ENCODE results near the gene KDM4B. TPM values are rescaled to one million over a fixed set of nuclear protein-coding genes. Genes with fewer than 3 reads are reported as not detected.

KDM4B gene
- total RNA-seq, 1 experiment from 2014 or later = 35.9 TPM

DNA sequence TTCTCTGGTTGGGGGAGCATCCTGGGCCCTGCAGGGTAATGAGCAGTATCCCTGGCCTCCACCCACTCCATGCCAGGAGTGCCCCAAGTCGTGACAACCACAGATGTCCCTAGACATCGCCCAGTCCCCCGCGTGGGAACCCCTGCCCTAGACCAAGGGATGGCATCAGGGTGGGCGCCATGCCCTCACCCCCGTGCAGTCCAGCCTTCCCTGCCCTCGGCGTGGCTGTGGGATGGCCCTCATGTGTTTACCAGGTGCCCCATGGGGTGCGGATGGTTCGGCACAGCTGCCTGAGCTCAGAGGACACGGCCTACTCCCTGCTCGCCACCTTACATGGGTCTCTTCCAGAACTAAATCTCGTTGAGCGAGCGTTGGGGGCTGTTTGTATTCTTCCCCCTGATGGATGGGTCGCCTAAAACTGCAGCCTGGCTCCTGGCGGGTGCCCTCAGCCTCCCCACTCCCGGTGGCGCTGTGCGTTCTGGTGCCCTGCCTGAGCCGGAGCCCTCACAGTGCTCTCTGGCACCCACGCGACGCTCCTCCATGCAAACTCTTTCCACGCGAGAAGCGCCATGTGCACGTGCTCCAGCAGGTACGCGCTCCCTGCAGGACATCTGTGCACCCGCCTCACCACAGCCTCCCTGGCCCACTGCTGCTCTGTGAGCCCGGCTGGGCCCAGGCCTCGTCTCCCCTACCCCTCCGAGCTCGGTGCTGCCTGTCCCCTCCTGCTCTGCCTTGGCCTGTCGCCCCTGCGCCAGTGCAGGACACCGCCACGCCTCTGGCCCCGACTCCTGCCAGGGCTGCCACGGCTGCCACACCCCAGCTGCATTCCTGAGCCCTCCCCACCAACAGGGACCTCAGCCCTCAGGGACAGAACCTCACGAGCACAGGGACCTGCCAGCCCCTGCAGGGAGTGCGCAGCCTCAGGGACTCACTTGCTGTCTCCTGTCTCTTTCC is 145.0 kb downstream of the KDM4B start:
- Histone ChIP-seq H3K9me3 (ENCODE audit: control insufficient read depth in 1 of 2, insufficient read depth in 1 of 2, low read depth in 1 of 2, low read length in 2 of 2) (no peaks in the 10 kb centered on the region), H3K27me3 (ENCODE audit: insufficient read depth, low read length) (no peaks in the 10 kb centered on the region), H4K20me1 (ENCODE audit: insufficient read depth) (no peaks in the 10 kb centered on the region), H3K36me3 (ENCODE audit: control insufficient read depth in 1 of 2, insufficient read depth in 2 of 2, low read length in 2 of 2) (no peaks in the 10 kb centered on the region; a peak in 3 of 4 replicates), H2AFZ (ENCODE audit: low read depth, low read length, poor library complexity, severe bottlenecking) (no peak overlapping the region), H3K27ac (ENCODE audit: low read depth, low read length) (no peak overlapping the region), H3K79me2 (ENCODE audit: insufficient read depth, low read length) (no peaks in the 10 kb centered on the region), H3K4me3 (replicated peaks in 1 of 2; ENCODE audit: low read depth in 1 of 2, low read length in 2 of 2) (no peak overlapping the region), H3K9ac (ENCODE audit: low read length) (no peak overlapping the region), H3K4me2 (ENCODE audit: low read length) (no peak overlapping the region), H3K4me1 (ENCODE audit: control insufficient read depth in 1 of 2, insufficient read depth in 2 of 2, low read length in 2 of 2) (no peaks in the 10 kb centered on the region), H3K9me2 (ENCODE audit: insufficient read depth) (no peaks in the 10 kb centered on the region)
- TF ChIP-seq CBX3 (IDR thresholded peaks at IDR 0.05; ENCODE audit: low read depth) = no peak
- no peak for TF ChIP-seq ZFX (IDR thresholded peaks at IDR 0.05)
- no peak for TF ChIP-seq SIN3A (IDR thresholded peaks at IDR 0.05; ENCODE audit: low read depth)
- no TSS peak for BruUV-seq (replicated peaks)
- ChIA-PET RAD21 (ENCODE audit: low non-redundant PET in 1 of 2, low total read pairs in 2 of 2, uncharacterized antibody in 2 of 2, unreplicated experiment in 2 of 2) (no interaction called here), POLR2A (no interaction called here), CTCF (no interaction called here)
- DNase-seq (ENCODE audit: low read depth, low spot score) (no peak), ATAC-seq (no peak)
- intact Hi-C loops (cut with micrococcal nuclease) = no loop called here

GRCh38 chr19:5114727-5115126 is 145.8 kb downstream of the KDM4B start:
- no peak overlapping the region for H3K4me3 ChIP-seq (replicated peaks in 1 of 2; ENCODE audit: low read depth in 1 of 2, low read length in 2 of 2)
- intact Hi-C loops (cut with micrococcal nuclease) = no loop called here
- no peaks in the 10 kb centered on the region; a peak in 3 of 4 replicates for H3K36me3 ChIP-seq (ENCODE audit: control insufficient read depth in 1 of 2, insufficient read depth in 2 of 2, low read length in 2 of 2)
- no peak overlapping the region for H3K4me2 ChIP-seq (ENCODE audit: low read length)
- RAD21 ChIA-PET (ENCODE audit: low non-redundant PET in 1 of 2, low total read pairs in 2 of 2, uncharacterized antibody in 2 of 2, unreplicated experiment in 2 of 2) = no interaction called here
- no peaks in the 10 kb centered on the region for H3K9me2 ChIP-seq (ENCODE audit: insufficient read depth)
- no peaks in the 10 kb centered on the region for H3K9me3 ChIP-seq (ENCODE audit: control insufficient read depth in 1 of 2, insufficient read depth in 1 of 2, low read depth in 1 of 2, low read length in 2 of 2)
- H3K79me2 ChIP-seq (ENCODE audit: insufficient read depth, low read length) = no peaks in the 10 kb centered on the region
- POLR2A ChIA-PET = no interaction called here
- BruUV-seq (replicated peaks) = no TSS peak
- H4K20me1 ChIP-seq (ENCODE audit: insufficient read depth) = no peaks in the 10 kb centered on the region
- no peak overlapping the region for H3K27ac ChIP-seq (ENCODE audit: low read depth, low read length)
- no peak for DNase-seq (ENCODE audit: low read depth, low spot score)
- no peaks in the 10 kb centered on the region for H3K27me3 ChIP-seq (ENCODE audit: insufficient read depth, low read length)
- no peak overlapping the region for H3K9ac ChIP-seq (ENCODE audit: low read length)
- no peaks in the 10 kb centered on the region for H3K4me1 ChIP-seq (ENCODE audit: control insufficient read depth in 1 of 2, insufficient read depth in 2 of 2, low read length in 2 of 2)
- ATAC-seq = no peak
- CTCF ChIA-PET = no interaction called here
- H2AFZ ChIP-seq (ENCODE audit: low read depth, low read length, poor library complexity, severe bottlenecking) = no peak overlapping the region
- TF ChIP-seq, protein P1, sequence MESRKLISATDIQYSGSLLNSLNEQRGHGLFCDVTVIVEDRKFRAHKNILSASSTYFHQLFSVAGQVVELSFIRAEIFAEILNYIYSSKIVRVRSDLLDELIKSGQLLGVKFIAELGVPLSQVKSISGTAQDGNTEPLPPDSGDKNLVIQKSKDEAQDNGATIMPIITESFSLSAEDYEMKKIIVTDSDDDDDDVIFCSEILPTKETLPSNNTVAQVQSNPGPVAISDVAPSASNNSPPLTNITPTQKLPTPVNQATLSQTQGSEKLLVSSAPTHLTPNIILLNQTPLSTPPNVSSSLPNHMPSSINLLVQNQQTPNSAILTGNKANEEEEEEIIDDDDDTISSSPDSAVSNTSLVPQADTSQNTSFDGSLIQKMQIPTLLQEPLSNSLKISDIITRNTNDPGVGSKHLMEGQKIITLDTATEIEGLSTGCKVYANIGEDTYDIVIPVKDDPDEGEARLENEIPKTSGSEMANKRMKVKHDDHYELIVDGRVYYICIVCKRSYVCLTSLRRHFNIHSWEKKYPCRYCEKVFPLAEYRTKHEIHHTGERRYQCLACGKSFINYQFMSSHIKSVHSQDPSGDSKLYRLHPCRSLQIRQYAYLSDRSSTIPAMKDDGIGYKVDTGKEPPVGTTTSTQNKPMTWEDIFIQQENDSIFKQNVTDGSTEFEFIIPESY (IDR thresholded peaks at IDR 0.05; ENCODE audit: extremely low read depth, insufficient replicate concordance, low read length) = no peak
- TF ChIP-seq POLR2A (IDR thresholded peaks at IDR 0.05; ENCODE audit: borderline replicate concordance, extremely low read depth, insufficient read depth, insufficient read length) (no peak), ZFX (IDR thresholded peaks at IDR 0.05) (no peak), JUND (IDR thresholded peaks at IDR 0.05) (no peak), CEBPB (IDR thresholded peaks at IDR 0.05; ENCODE audit: low read depth) (no peak), SIN3A (IDR thresholded peaks at IDR 0.05; ENCODE audit: low read depth) (no peak), SRF (IDR thresholded peaks at IDR 0.05; ENCODE audit: low read depth) (no peak), POLR2AphosphoS5 (IDR thresholded peaks at IDR 0.05; ENCODE audit: low read depth, low read length) (no peak), YY1 (IDR thresholded peaks at IDR 0.05; ENCODE audit: extremely low read depth, insufficient replicate concordance, low read depth, low read length) (no peak)
- TF ChIP-seq, protein P2, sequence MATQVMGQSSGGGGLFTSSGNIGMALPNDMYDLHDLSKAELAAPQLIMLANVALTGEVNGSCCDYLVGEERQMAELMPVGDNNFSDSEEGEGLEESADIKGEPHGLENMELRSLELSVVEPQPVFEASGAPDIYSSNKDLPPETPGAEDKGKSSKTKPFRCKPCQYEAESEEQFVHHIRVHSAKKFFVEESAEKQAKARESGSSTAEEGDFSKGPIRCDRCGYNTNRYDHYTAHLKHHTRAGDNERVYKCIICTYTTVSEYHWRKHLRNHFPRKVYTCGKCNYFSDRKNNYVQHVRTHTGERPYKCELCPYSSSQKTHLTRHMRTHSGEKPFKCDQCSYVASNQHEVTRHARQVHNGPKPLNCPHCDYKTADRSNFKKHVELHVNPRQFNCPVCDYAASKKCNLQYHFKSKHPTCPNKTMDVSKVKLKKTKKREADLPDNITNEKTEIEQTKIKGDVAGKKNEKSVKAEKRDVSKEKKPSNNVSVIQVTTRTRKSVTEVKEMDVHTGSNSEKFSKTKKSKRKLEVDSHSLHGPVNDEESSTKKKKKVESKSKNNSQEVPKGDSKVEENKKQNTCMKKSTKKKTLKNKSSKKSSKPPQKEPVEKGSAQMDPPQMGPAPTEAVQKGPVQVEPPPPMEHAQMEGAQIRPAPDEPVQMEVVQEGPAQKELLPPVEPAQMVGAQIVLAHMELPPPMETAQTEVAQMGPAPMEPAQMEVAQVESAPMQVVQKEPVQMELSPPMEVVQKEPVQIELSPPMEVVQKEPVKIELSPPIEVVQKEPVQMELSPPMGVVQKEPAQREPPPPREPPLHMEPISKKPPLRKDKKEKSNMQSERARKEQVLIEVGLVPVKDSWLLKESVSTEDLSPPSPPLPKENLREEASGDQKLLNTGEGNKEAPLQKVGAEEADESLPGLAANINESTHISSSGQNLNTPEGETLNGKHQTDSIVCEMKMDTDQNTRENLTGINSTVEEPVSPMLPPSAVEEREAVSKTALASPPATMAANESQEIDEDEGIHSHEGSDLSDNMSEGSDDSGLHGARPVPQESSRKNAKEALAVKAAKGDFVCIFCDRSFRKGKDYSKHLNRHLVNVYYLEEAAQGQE (IDR thresholded peaks at IDR 0.05; ENCODE audit: low read depth) = no peak
- TF ChIP-seq, protein P3, sequence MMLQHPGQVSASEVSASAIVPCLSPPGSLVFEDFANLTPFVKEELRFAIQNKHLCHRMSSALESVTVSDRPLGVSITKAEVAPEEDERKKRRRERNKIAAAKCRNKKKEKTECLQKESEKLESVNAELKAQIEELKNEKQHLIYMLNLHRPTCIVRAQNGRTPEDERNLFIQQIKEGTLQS (IDR thresholded peaks at IDR 0.05) = no peak

All from HCT116 (cell line).